ENCODE data around the gene DDB1. TPM values are rescaled to one million over a fixed set of nuclear protein-coding genes. Genes with fewer than 3 reads are reported as not detected.

The DDB1 gene
- polyA plus RNA-seq, 1 of the 3 experiments (the other 2 are of a cell fraction) = 170 TPM

DNA sequence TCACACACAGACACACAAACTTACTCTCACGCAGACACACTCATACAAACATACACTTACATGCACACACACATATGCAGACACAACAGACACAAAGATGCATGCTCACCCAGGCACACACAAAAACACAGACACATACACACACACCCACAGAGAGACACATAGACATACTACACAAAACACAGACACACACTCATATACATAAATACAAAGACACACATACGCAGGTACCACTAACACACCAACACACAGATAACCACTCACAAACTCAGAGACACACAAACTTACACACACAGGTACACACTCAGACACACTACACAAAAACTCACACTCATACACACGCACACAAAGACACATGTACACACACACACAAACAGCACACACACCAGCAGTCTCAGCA, 60.2 kb downstream of the DDB1 start:
- DNase-seq = no peak
- TF ChIP-seq PBX3 (IDR thresholded peaks at IDR 0.05) = no peak
- TF ChIP-seq, protein P1, sequence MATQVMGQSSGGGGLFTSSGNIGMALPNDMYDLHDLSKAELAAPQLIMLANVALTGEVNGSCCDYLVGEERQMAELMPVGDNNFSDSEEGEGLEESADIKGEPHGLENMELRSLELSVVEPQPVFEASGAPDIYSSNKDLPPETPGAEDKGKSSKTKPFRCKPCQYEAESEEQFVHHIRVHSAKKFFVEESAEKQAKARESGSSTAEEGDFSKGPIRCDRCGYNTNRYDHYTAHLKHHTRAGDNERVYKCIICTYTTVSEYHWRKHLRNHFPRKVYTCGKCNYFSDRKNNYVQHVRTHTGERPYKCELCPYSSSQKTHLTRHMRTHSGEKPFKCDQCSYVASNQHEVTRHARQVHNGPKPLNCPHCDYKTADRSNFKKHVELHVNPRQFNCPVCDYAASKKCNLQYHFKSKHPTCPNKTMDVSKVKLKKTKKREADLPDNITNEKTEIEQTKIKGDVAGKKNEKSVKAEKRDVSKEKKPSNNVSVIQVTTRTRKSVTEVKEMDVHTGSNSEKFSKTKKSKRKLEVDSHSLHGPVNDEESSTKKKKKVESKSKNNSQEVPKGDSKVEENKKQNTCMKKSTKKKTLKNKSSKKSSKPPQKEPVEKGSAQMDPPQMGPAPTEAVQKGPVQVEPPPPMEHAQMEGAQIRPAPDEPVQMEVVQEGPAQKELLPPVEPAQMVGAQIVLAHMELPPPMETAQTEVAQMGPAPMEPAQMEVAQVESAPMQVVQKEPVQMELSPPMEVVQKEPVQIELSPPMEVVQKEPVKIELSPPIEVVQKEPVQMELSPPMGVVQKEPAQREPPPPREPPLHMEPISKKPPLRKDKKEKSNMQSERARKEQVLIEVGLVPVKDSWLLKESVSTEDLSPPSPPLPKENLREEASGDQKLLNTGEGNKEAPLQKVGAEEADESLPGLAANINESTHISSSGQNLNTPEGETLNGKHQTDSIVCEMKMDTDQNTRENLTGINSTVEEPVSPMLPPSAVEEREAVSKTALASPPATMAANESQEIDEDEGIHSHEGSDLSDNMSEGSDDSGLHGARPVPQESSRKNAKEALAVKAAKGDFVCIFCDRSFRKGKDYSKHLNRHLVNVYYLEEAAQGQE (IDR thresholded peaks at IDR 0.05; ENCODE audit: low read depth, low read length) = no peak
- no peak for TF ChIP-seq USF1 (IDR thresholded peaks at IDR 0.05; ENCODE audit: borderline replicate concordance, low read depth)
- TF ChIP-seq FOXJ3 (CRISPR knock-in tag; IDR thresholded peaks at IDR 0.05) = no peak
- TF ChIP-seq RXRA (IDR thresholded peaks at IDR 0.05; ENCODE audit: borderline replicate concordance, low read depth) = no peak
- no peak for TF ChIP-seq MEF2A (IDR thresholded peaks at IDR 0.05; ENCODE audit: borderline replicate concordance, low read depth)
- TF ChIP-seq MXI1 (IDR thresholded peaks at IDR 0.05; ENCODE audit: low read depth, low read length) = no peak
- 84% methylated on average over 3 of the region's 3 CpGs for WGBS (ENCODE audit: low lambda C conversion rate)
- ChIA-PET POLR2A (no interaction called here), CTCF (interaction anchor here (1.3 kb wide), 1 partner anchor 15 kb away, joined by 3 read pairs; no protein-coding TSS in a partner anchor)
- Histone ChIP-seq H3K36me3 (replicated peaks in 1 of 2; ENCODE audit: control insufficient read depth in 1 of 2, insufficient read depth in 2 of 2, low read length in 1 of 2) (no peaks in the 10 kb centered on the region), H3K9me3 (no peaks in the 10 kb centered on the region), H3K4me2 (no peak overlapping the region), H3K9ac (no peak overlapping the region), H3K4me1 (ENCODE audit: control insufficient read depth in 1 of 2, insufficient read depth in 2 of 2, low read depth in 1 of 2, low read length in 1 of 2) (no peaks in the 10 kb centered on the region), H3F3A (replicated peaks; ENCODE audit: insufficient read depth) (no peaks in the 10 kb centered on the region), H3K27me3 (ENCODE audit: insufficient read depth) (no peaks in the 10 kb centered on the region), H3K9me2 (no peaks in the 10 kb centered on the region), H3K27ac (ENCODE audit: low read depth in 2 of 2, low read length in 1 of 2) (no peak overlapping the region), H3K79me2 (ENCODE audit: insufficient read depth) (no peaks in the 10 kb centered on the region), H2AFZ (ENCODE audit: low read depth) (no peak overlapping the region), H4K20me1 (ENCODE audit: insufficient read depth) (no peaks in the 10 kb centered on the region), H3K4me3 (ENCODE audit: low read depth in 2 of 2, low read length in 1 of 2) (no peak overlapping the region)

- DNase-seq = no peak
- TF ChIP-seq SIN3A (IDR thresholded peaks at IDR 0.05; ENCODE audit: borderline replicate concordance, low read depth, low read length) (no peak), EP300 (IDR thresholded peaks at IDR 0.05; ENCODE audit: borderline replicate concordance in 1 of 2, low read depth in 1 of 2, low read length in 1 of 2) (no peak), PBX3 (IDR thresholded peaks at IDR 0.05) (no peak), FOXM1 (IDR thresholded peaks at IDR 0.05; ENCODE audit: low read depth) (no peak), TAF1 (IDR thresholded peaks at IDR 0.05; ENCODE audit: borderline replicate concordance, low read depth, low read length) (no peak), ELF1 (IDR thresholded peaks at IDR 0.05) (no peak), MEF2A (IDR thresholded peaks at IDR 0.05; ENCODE audit: borderline replicate concordance, low read depth) (no peak), NRF1 (IDR thresholded peaks at IDR 0.05; ENCODE audit: low read depth, low read length) (no peak), RCOR1 (IDR thresholded peaks at IDR 0.05; ENCODE audit: low read length) (no peak)
- H3K9ac ChIP-seq = no peak overlapping the region
- H3K4me1 ChIP-seq (ENCODE audit: control insufficient read depth in 1 of 2, insufficient read depth in 2 of 2, low read depth in 1 of 2, low read length in 1 of 2) = no peaks in the 10 kb centered on the region
- no peak overlapping the region for H2AFZ ChIP-seq (ENCODE audit: low read depth)
- H3K27me3 ChIP-seq (ENCODE audit: insufficient read depth) = no peaks in the 10 kb centered on the region
- ChIA-PET CTCF (interaction anchor here (0.9 to 1.4 kb wide), 3 partner anchors 11 to 123 kb away, joined by 3 to 4 read pairs (median 3); no protein-coding TSS in a partner anchor), POLR2A (interaction anchor here (0.6 kb wide), 1 partner anchor 111 kb away, joined by 3 read pairs; no protein-coding TSS in a partner anchor)
- no peak overlapping the region for H3K4me2 ChIP-seq
- no peaks in the 10 kb centered on the region for H4K20me1 ChIP-seq (ENCODE audit: insufficient read depth)
- 73% methylated on average over 7 of the region's 7 CpGs for WGBS (ENCODE audit: low lambda C conversion rate)
- H3K9me3 ChIP-seq = no peaks in the 10 kb centered on the region
- no peak overlapping the region for H3K27ac ChIP-seq (ENCODE audit: low read depth in 2 of 2, low read length in 1 of 2)
- H3K9me2 ChIP-seq = no peaks in the 10 kb centered on the region
- no peaks in the 10 kb centered on the region for H3F3A ChIP-seq (replicated peaks; ENCODE audit: insufficient read depth)
- no peak overlapping the region for H3K4me3 ChIP-seq (ENCODE audit: low read depth in 2 of 2, low read length in 1 of 2)
- H3K79me2 ChIP-seq (ENCODE audit: insufficient read depth) = no peaks in the 10 kb centered on the region
- no peaks in the 10 kb centered on the region for H3K36me3 ChIP-seq (replicated peaks in 1 of 2; ENCODE audit: control insufficient read depth in 1 of 2, insufficient read depth in 2 of 2, low read length in 1 of 2)
Measured at GRCh38 chr11:61270354-61271076, 62.4 kb downstream of the DDB1 start.

All from SK-N-SH (cell line).